SK-N-MC (cell line): ENCODE measurements around the gene PCBP3.

ENCODE experiments used
- EZH2 ChIP-seq: fragments of 200-600 bp; sonication (generic); IDR thresholded peaks from one replicate; pipeline ENCODE4 v1.6.1; 2017; ENCODE audit warnings: antibody characterized with exemption
- FOXP2 ChIP-seq: optimal IDR thresholded peaks from 2 replicates; pipeline ENCODE3; 2011; ENCODE audit warnings: mild to moderate bottlenecking, moderate library complexity; ENCODE audit not compliant: insufficient read depth; ENCODE audit errors: extremely low read length, control extremely low read depth
- POLR2AphosphoS5 ChIP-seq: IDR thresholded peaks from 2 replicates; pipeline ENCODE4 v1.6.1; 2012; ENCODE audit warnings: mild to moderate bottlenecking, low read depth, low read length, borderline replicate concordance

DNA sequence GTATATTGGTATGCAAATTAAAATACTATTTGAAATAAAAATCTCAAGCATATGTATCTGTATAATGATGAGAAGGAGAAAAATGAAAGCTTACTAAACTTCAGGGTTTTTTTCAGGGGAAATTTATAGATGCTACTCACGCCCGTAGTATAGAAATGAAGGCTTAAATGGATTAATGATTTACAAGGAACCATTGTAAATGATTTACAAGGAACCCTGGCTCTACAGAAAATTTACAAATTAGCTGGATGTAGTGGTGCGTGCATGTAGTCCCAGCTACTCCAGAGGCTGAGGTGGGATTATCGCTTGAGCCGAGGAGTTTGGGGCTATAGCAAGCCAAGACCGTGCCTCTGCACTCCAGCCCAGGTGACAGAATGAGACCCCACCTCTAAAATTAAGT lies 150.5 kb downstream of the PCBP3 start:
- no peak for TF ChIP-seq EZH2
- no peak for TF ChIP-seq POLR2AphosphoS5
- no peak for TF ChIP-seq FOXP2
